Colonic mucosa (tissue), 4 donors: ENCODE results near the gene ARHGAP15. TPM values are rescaled to one million over a fixed set of nuclear protein-coding genes. Genes with fewer than 3 reads are reported as not detected.

Experiments used
- DNase-seq: peaks from one replicate; pipeline ENCODE4 v3.0.0-alpha.2; 2020
- H3K27ac ChIP-seq: fragments of 200-600 bp; one replicate; pipeline ENCODE4 v1.8.0; 2021
- H3K27me3 ChIP-seq: fragments of 200-600 bp; one replicate; pipeline ENCODE4 v1.8.0; 2021
- H3K36me3 ChIP-seq: fragments of 200-600 bp; one replicate; pipeline ENCODE4 v1.8.0; 2021
- H3K4me1 ChIP-seq: fragments of 200-600 bp; one replicate; pipeline ENCODE4 v1.8.0; 2021; ENCODE audit warnings: mild to moderate bottlenecking
- H3K4me3 ChIP-seq: fragments of 200-600 bp; one replicate; pipeline ENCODE4 v1.8.0; 2021
- H3K9ac ChIP-seq, 2 donors: one replicate each; pipeline ENCODE4 v1.7.0; 2013; ENCODE audit warnings: control low read depth in 2 of 2, low read depth in 2 of 2, low read length in 2 of 2
- H3K9me3 ChIP-seq: fragments of 200-600 bp; one replicate; pipeline ENCODE4 v1.8.0; 2021
- CTCF ChIP-seq: fragments of 200-600 bp; IDR thresholded peaks from one replicate; pipeline ENCODE4 v1.8.0; 2022; ENCODE audit warnings: antibody characterized with exemption, mild to moderate bottlenecking
- intact Hi-C: fragments of 100-400 bp; cut with DNase I; formaldehyde crosslinking; loops from one replicate; pipeline ENCODE4 v1.14.1; 2022
- total RNA-seq, 2 donors: library from RNA; stranded (reverse); fragmentation: NEBNext Ultra II Directional in 1 of 2; extraction: Animal tissue kit (Norgen Biotek cat#: 25700) in 1 of 2; gene quantifications; one replicate each; pipeline ENCODE4 v1.2.1, GENCODE V29; 2021
- donor health status: healthy.
- donor health status: DM: no; HTN: no; CAD: no.
- donor health status: DM: no; HTN: no; CAD: no.

Gene ARHGAP15
- total RNA-seq, 2 donors from 2014 or later: 1.6 to 3.7 TPM

GRCh38 chr2:143522699-143523098, 393.5 kb downstream of the ARHGAP15 start:
- no peaks in the 10 kb centered on the region for H3K27me3 ChIP-seq
- H3K4me3 ChIP-seq: no peak overlapping the region
- no peak for TF ChIP-seq CTCF
- H3K27ac ChIP-seq: no peak overlapping the region
- no peaks in the 10 kb centered on the region for H3K9me3 ChIP-seq
- no peaks in the 10 kb centered on the region for H3K36me3 ChIP-seq
- no peak overlapping the region for H3K9ac ChIP-seq
- no peaks in the 10 kb centered on the region for H3K4me1 ChIP-seq
- DNase-seq: no peak
- intact Hi-C loops: no loop called here

GRCh38 chr2:143524119-143524553, 394.9 kb downstream of the ARHGAP15 start:
- no peak for DNase-seq
- Histone ChIP-seq H3K9me3 (no peaks in the 10 kb centered on the region), H3K27ac (no peak overlapping the region)

GRCh38 chr2:143524559-143525401, 395.6 kb downstream of the ARHGAP15 start:
- Histone ChIP-seq H3K4me1 (no peaks in the 10 kb centered on the region), H3K36me3 (no peaks in the 10 kb centered on the region), H3K4me3 (no peak overlapping the region), H3K9me3 (no peaks in the 10 kb centered on the region), H3K9ac (no peak overlapping the region), H3K27me3 (no peaks in the 10 kb centered on the region), H3K27ac (peak overlapping the region; percentile 26)
- no peak for DNase-seq
- intact Hi-C loops: no loop called here
- no peak for TF ChIP-seq CTCF

More at GRCh38 chr2:143524119-143524553, 394.9 kb downstream of the ARHGAP15 start:
- Histone ChIP-seq H3K36me3 (no peaks in the 10 kb centered on the region), H3K9ac (no peak overlapping the region), H3K4me1 (no peaks in the 10 kb centered on the region), H3K4me3 (no peak overlapping the region), H3K27me3 (no peaks in the 10 kb centered on the region)
- TF ChIP-seq CTCF: no peak
- intact Hi-C loops: no loop called here

- Histone ChIP-seq H3K4me3 (no peak overlapping the region), H3K4me1 (no peaks in the 10 kb centered on the region), H3K27ac (peak overlapping the region; percentile 26), H3K9me3 (no peaks in the 10 kb centered on the region), H3K9ac (no peak overlapping the region), H3K27me3 (no peaks in the 10 kb centered on the region), H3K36me3 (no peaks in the 10 kb centered on the region)
- TF ChIP-seq CTCF: no peak
- intact Hi-C loops: no loop called here
- no peak for DNase-seq
These were observed 396.2 kb downstream of the ARHGAP15 start for GRCh38 chr2:143525402-143525860.

GRCh38 chr2:143526498-143526897, 397.3 kb downstream of the ARHGAP15 start:
- no peak for TF ChIP-seq CTCF
- no peak overlapping the region for H3K27ac ChIP-seq
- H3K4me3 ChIP-seq: no peak overlapping the region
- no peaks in the 10 kb centered on the region for H3K9me3 ChIP-seq
- no peak for DNase-seq
- intact Hi-C loops: no loop called here
- H3K27me3 ChIP-seq: no peaks in the 10 kb centered on the region
- H3K4me1 ChIP-seq: no peaks in the 10 kb centered on the region
- no peak overlapping the region for H3K9ac ChIP-seq
- no peaks in the 10 kb centered on the region for H3K36me3 ChIP-seq
